ENCODE measurements around the gene DYNLT4. TPM values are rescaled to one million over a fixed set of nuclear protein-coding genes. Genes with fewer than 3 reads are reported as not detected.

Gene DYNLT4
- total RNA-seq, 1 donor = 0.36 TPM

GRCh38 chr1:44829506-44830384, 22.6 kb upstream of the DYNLT4 start:
- Histone ChIP-seq H3K79me2 (ENCODE audit: insufficient read depth, low read length) (no peaks in the 10 kb centered on the region), H3K27me3 (ENCODE audit: insufficient read depth, low read length) (no peaks in the 10 kb centered on the region), H3K9me3 (ENCODE audit: low read depth, low read length) (no peaks in the 10 kb centered on the region), H3K36me3 (ENCODE audit: insufficient read depth, low read length) (no peaks in the 10 kb centered on the region), H3K4me1 (ENCODE audit: insufficient read depth, low read length) (no peaks in the 10 kb centered on the region), H4K20me1 (ENCODE audit: insufficient read depth, low read length) (no peaks in the 10 kb centered on the region), H3K4me3 (ENCODE audit: insufficient read depth, low read length) (no peak overlapping the region), H3K27ac (ENCODE audit: low read depth, low read length) (no peak overlapping the region), H3K4me2 (ENCODE audit: insufficient read depth, low read length) (no peak overlapping the region), H2AFZ (ENCODE audit: low read length) (no peak overlapping the region)
- DNase-seq (ENCODE audit: insufficient read length, low spot score, missing footprints) = peak; percentile 30
- no peak for TF ChIP-seq CTCF (IDR thresholded peaks at IDR 0.05; ENCODE audit: extremely low read depth, low read depth, low read length)

- Histone ChIP-seq H3K27me3 (ENCODE audit: insufficient read depth, low read length) (no peaks in the 10 kb centered on the region), H3K4me3 (ENCODE audit: insufficient read depth, low read length) (no peak overlapping the region), H3K79me2 (ENCODE audit: insufficient read depth, low read length) (no peaks in the 10 kb centered on the region), H3K4me1 (ENCODE audit: insufficient read depth, low read length) (no peaks in the 10 kb centered on the region), H3K4me2 (ENCODE audit: insufficient read depth, low read length) (no peak overlapping the region), H3K36me3 (ENCODE audit: insufficient read depth, low read length) (no peaks in the 10 kb centered on the region), H2AFZ (ENCODE audit: low read length) (no peak overlapping the region), H4K20me1 (ENCODE audit: insufficient read depth, low read length) (no peaks in the 10 kb centered on the region), H3K9me3 (ENCODE audit: low read depth, low read length) (no peaks in the 10 kb centered on the region), H3K27ac (ENCODE audit: low read depth, low read length) (no peak overlapping the region)
- no peak for TF ChIP-seq CTCF (IDR thresholded peaks at IDR 0.05; ENCODE audit: extremely low read depth, low read depth, low read length)
- DNase-seq (ENCODE audit: insufficient read length, low spot score, missing footprints) = peak; percentile 46
Measured at GRCh38 chr1:44828841-44829440, 21.8 kb upstream of the DYNLT4 start.

GRCh38 chr1:44828003-44828651, 21.0 kb upstream of the DYNLT4 start:
- Histone ChIP-seq H3K4me2 (ENCODE audit: insufficient read depth, low read length) (no peak overlapping the region), H3K27ac (ENCODE audit: low read depth, low read length) (no peak overlapping the region), H3K36me3 (ENCODE audit: insufficient read depth, low read length) (no peaks in the 10 kb centered on the region), H3K4me3 (ENCODE audit: insufficient read depth, low read length) (no peak overlapping the region), H3K27me3 (ENCODE audit: insufficient read depth, low read length) (no peaks in the 10 kb centered on the region), H4K20me1 (ENCODE audit: insufficient read depth, low read length) (no peaks in the 10 kb centered on the region), H3K9me3 (ENCODE audit: low read depth, low read length) (no peaks in the 10 kb centered on the region), H3K79me2 (ENCODE audit: insufficient read depth, low read length) (no peaks in the 10 kb centered on the region), H3K4me1 (ENCODE audit: insufficient read depth, low read length) (no peaks in the 10 kb centered on the region), H2AFZ (ENCODE audit: low read length) (no peak overlapping the region)
- DNase-seq (ENCODE audit: insufficient read length, low spot score, missing footprints) = peak; percentile 45
- TF ChIP-seq CTCF (IDR thresholded peaks at IDR 0.05; ENCODE audit: extremely low read depth, low read depth, low read length) = no peak
